AG04450 (cell line): ENCODE results near the gene RNF126. TPM values are rescaled to one million over a fixed set of nuclear protein-coding genes. Genes with fewer than 3 reads are reported as not detected.

Source experiments
- CTCF ChIA-PET: fragments of 300-600, 350-600 bp; formaldehyde crosslinking; extraction: SDS; loops from one replicate; lab custom pipeline; 2022; ENCODE audit warnings: antibody characterized with exemption, inconsistent platforms; lab: Charles Lee
- POLR2A ChIA-PET: fragments of 350-600 bp; formaldehyde crosslinking; extraction: SDS; loops from one replicate; lab custom pipeline; 2021; ENCODE audit warnings: antibody characterized with exemption, inconsistent platforms; lab: Yijun Ruan, JAX
- DNase-seq: peaks from one replicate; pipeline ENCODE4 v3.0.0-alpha.2; 2011; ENCODE audit warnings: low read depth, low spot score
- H3K27ac ChIP-seq: one replicate; pipeline ENCODE4 v1.5.1; 2012; ENCODE audit warnings: low read depth, low read length, control low read depth
- H3K27me3 ChIP-seq: one replicate; pipeline ENCODE4 v1.6.0; 2012; ENCODE audit warnings: low read length; ENCODE audit not compliant: control insufficient read depth, insufficient read depth
- H3K4me3 ChIP-seq: 2 replicates; pipeline ENCODE4 v1.5.1; 2011; ENCODE audit warnings: mild to moderate bottlenecking, low read depth, low read length, control low read depth
- H3K9me3 ChIP-seq: 2 replicates; pipeline ENCODE4 v1.5.1; 2012; ENCODE audit warnings: low read length; ENCODE audit not compliant: control insufficient read depth, insufficient read depth
- polyA plus RNA-seq: library from polyadenylated mRNA; depleted of rRNA; stranded (reverse); fragments of >200 nt; gene quantifications from 2 replicates; pipeline ENCODE4 v1.2.3, GENCODE V29; 2011
- TF ChIP-seq, protein P1 (sequence below): IDR thresholded peaks from 2 replicates; pipeline ENCODE4 v1.5.1; 2011; ENCODE audit warnings: low read depth, low read length, control low read depth, inconsistent platforms

Gene RNF126
- polyA plus RNA-seq, 1 experiment, result 1.7 TPM

DNA sequence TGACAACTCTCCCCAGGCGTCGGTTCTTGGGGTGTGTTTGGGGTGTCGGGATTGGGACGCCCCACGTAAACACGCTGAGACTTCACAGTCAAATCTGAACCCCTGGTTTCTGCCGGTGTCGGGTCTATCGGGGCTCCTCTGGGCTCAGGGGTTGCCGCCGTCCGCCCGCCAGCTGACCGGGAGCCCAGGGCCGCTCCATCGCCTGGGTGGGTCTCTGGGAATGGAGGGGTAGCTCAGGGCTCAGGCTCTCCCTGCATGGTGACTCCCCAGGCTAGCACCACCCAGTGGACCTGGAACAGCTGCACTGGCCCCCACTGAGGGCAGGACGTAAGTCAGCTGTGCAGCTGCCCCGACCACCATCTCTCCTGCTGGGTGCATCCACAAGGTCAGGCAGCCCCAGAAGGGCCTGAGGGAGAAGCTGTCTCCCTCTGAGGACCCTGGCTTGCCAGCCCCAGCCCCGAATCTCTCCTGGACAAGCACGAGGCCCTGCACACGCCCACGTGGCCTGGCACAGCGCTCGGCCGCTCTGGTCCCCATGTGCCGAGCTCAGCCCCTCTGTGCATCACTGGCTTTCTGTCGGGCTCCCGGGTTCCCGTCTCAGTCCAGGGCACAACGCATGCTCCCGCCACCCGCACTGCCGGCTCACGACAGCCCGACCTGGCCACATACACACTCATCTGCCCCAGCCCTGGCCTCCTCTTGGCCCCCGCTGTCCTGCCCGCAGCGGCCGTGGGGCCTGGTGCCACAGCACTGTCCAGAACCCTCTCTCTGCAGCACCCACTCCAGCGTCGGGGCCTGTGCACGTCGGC lies 6.1 kb downstream of the RNF126 start:
- Histone ChIP-seq H3K4me3 (no peak overlapping the region), H3K27me3 (no peaks in the 10 kb centered on the region), H3K9me3 (no peaks in the 10 kb centered on the region; the same call in 1 of the 2 replicates), H3K27ac (no peak overlapping the region)
- no peak for DNase-seq
- ChIA-PET CTCF (no interaction called here), POLR2A (interaction anchor here (0.6 kb wide), 1 partner anchor 446 kb away, joined by 6 read pairs; no protein-coding TSS in a partner anchor)
- TF ChIP-seq, protein P1, sequence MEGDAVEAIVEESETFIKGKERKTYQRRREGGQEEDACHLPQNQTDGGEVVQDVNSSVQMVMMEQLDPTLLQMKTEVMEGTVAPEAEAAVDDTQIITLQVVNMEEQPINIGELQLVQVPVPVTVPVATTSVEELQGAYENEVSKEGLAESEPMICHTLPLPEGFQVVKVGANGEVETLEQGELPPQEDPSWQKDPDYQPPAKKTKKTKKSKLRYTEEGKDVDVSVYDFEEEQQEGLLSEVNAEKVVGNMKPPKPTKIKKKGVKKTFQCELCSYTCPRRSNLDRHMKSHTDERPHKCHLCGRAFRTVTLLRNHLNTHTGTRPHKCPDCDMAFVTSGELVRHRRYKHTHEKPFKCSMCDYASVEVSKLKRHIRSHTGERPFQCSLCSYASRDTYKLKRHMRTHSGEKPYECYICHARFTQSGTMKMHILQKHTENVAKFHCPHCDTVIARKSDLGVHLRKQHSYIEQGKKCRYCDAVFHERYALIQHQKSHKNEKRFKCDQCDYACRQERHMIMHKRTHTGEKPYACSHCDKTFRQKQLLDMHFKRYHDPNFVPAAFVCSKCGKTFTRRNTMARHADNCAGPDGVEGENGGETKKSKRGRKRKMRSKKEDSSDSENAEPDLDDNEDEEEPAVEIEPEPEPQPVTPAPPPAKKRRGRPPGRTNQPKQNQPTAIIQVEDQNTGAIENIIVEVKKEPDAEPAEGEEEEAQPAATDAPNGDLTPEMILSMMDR, result no peak

DNA sequence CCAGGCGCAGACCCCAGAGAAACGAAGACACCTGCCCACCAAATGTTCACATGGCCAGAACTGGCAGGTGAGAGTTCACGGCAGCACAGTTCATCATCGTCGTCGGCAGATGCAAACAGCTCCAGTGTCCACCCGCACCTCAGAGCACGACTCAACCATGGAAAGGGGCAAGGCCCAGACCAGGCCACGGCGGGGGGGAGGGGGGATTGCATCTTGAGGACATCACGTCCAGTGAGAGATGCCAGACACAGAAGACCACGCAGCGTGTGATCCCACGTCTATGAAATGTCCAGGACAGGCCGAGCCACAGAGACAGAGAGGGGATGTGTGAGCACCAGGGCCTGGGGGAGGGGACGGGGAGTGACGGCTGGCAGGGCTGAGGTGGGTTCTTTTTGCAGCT lies 7.3 kb downstream of the RNF126 start:
- H3K9me3 ChIP-seq, result no peaks in the 10 kb centered on the region; the same call in 1 of the 2 replicates
- H3K4me3 ChIP-seq, result no peak overlapping the region
- H3K27ac ChIP-seq, result no peak overlapping the region
- POLR2A ChIA-PET, result no interaction called here
- CTCF ChIA-PET, result no interaction called here
- no peak for DNase-seq
- TF ChIP-seq, protein P1, result no peak
- no peaks in the 10 kb centered on the region for H3K27me3 ChIP-seq

DNA sequence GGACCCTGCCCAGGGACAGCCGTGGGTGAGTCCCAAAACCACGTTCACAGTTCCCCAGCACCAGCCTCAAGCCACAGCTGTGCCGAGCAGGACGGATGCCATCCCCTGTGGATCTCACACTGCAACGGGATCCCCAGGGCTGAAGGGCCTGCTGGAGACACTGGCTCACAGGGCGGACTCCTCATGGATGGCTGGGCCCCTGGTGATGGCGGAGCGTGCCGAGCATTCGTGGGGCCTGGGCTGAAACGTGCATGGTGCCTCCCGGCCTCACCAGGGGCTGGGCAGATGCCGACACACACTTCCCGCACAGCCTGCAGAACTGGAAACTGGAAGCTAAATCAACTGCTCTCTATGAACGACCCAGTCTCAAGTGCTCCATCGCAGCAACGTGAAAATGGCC lies 9.6 kb downstream of the RNF126 start:
- H3K9me3 ChIP-seq, result no peaks in the 10 kb centered on the region; the same call in 1 of the 2 replicates
- H3K27ac ChIP-seq, result no peak overlapping the region
- ChIA-PET POLR2A (interaction anchor here (0.6 kb wide), 1 partner anchor 18 kb away, joined by 5 read pairs; no protein-coding TSS in a partner anchor), CTCF (interaction anchor here (0.7 kb wide), 1 partner anchor 41 kb away, joined by 3 read pairs; no protein-coding TSS in a partner anchor)
- no peaks in the 10 kb centered on the region for H3K27me3 ChIP-seq
- no peak for DNase-seq
- TF ChIP-seq, protein P1, result no peak
- no peak overlapping the region for H3K4me3 ChIP-seq

DNA sequence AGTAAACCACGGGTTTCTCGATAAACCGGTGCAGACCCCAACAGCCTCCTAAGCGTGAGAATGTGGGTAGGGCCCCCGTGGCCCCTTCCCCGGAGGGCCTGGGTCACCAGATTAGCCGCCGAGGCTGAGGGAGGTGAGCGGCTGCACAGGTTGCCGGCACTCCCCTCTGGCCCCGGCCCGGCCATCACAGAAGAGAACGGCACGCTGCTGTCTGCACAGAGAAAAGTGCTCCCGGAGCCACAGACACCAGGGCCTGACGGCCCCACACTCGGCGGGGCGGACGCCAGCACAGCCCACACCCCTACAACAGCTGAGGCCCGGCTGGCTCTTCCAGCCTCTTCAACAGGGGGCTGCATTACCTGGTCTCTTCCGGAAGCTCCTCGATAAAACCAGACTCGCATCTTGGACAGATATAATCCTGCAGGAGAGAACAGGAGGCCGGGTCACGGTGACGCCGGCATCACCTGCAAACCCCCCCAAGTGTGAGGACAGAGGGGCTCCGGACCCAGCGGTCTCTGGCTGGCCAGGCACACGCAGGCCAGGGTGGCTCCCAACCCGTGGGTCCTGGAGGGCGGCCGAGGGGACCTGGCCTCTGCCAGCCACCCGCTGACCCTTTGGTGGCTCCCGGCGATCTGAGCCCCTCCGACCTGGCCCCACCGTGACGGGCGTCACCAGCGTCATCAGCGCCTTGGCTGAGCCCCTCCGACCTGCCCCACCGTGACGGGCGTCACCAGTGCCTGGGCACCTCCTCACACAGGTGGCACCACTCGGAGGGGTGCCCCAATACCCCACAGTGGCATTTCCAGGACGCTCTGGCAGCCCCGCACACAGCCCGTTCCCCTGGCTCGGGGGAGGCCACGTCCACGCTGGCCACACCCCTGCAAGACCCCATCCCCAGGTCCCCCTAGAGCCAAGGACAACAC lies 10.3 kb downstream of the RNF126 start:
- CTCF ChIA-PET, result interaction anchor here (0.7 kb wide), 1 partner anchor 40 kb away, joined by 3 read pairs; no protein-coding TSS in a partner anchor
- TF ChIP-seq, protein P1, result no peak

More for the DNA sequence above, 10.3 kb downstream of the RNF126 start:
- Histone ChIP-seq H3K27me3 (no peaks in the 10 kb centered on the region), H3K4me3 (no peak overlapping the region), H3K27ac (no peak overlapping the region), H3K9me3 (no peaks in the 10 kb centered on the region; the same call in 1 of the 2 replicates)
- DNase-seq, result no peak
- POLR2A ChIA-PET, result no interaction called here
